ENCODE results near the gene MAGT1.
"Not testable (repeated sequence)": the region's sequence is repeated elsewhere in the genome, so short reads cannot be mapped to it uniquely, and the experiment has no call there.

MAGT1 gene

GRCh38 chrX:77893713-77894112 is 1.5 kb downstream of the MAGT1 start:
- TF ChIP-seq ARNTL (CRISPR knock-in tag; IDR thresholded peaks at IDR 0.05; ENCODE audit: borderline replicate concordance, low read depth) (no peak), TSHZ2 (CRISPR knock-in tag; IDR thresholded peaks at IDR 0.05) (no peak), PPARA (CRISPR knock-in tag; IDR thresholded peaks at IDR 0.05; ENCODE audit: borderline replicate concordance) (no peak), ESRRG (CRISPR knock-in tag; IDR thresholded peaks at IDR 0.05) (no peak), CREB5 (CRISPR knock-in tag; IDR thresholded peaks at IDR 0.05; ENCODE audit: low read depth) (no peak), GLIS3 (CRISPR knock-in tag; IDR thresholded peaks at IDR 0.05) (no peak), CSRNP3 (CRISPR knock-in tag; IDR thresholded peaks at IDR 0.05) (no peak), CSDC2 (CRISPR knock-in tag; IDR thresholded peaks at IDR 0.05) (no peak), RARB (CRISPR knock-in tag; IDR thresholded peaks at IDR 0.05) (no peak), ZFP30 (CRISPR knock-in tag; IDR thresholded peaks at IDR 0.05) (no peak), SNAI2 (CRISPR knock-in tag; IDR thresholded peaks at IDR 0.05) (no peak), PATZ1 (CRISPR knock-in tag; IDR thresholded peaks at IDR 0.05; ENCODE audit: borderline replicate concordance) (no peak), ZNF70 (CRISPR knock-in tag; IDR thresholded peaks at IDR 0.05) (no peak), ZC3H10 (CRISPR knock-in tag; IDR thresholded peaks at IDR 0.05) (no peak), TCF4 (CRISPR knock-in tag; IDR thresholded peaks at IDR 0.05; ENCODE audit: borderline replicate concordance) (no peak), ZNF565 (CRISPR knock-in tag; conservative IDR thresholded peaks at IDR 0.05; ENCODE audit: low read depth) (no peak), ISL1 (CRISPR knock-in tag; IDR thresholded peaks at IDR 0.05) (no peak), BACH2 (CRISPR knock-in tag; IDR thresholded peaks at IDR 0.05; ENCODE audit: borderline replicate concordance) (no peak)
- ATAC-seq: no peak

- no peak for ATAC-seq
- no peak for TF ChIP-seq ZNF70 (CRISPR knock-in tag; IDR thresholded peaks at IDR 0.05)
- no peak for TF ChIP-seq CREB5 (CRISPR knock-in tag; IDR thresholded peaks at IDR 0.05; ENCODE audit: low read depth)
- TF ChIP-seq GLIS3 (CRISPR knock-in tag; IDR thresholded peaks at IDR 0.05): no peak
- no peak for TF ChIP-seq PPARA (CRISPR knock-in tag; IDR thresholded peaks at IDR 0.05; ENCODE audit: borderline replicate concordance)
- TF ChIP-seq ZFP3 (CRISPR knock-in tag; IDR thresholded peaks at IDR 0.05): no peak
- TF ChIP-seq ZFP30 (CRISPR knock-in tag; IDR thresholded peaks at IDR 0.05): no peak
- TF ChIP-seq TCF4 (CRISPR knock-in tag; IDR thresholded peaks at IDR 0.05; ENCODE audit: borderline replicate concordance): no peak
- TF ChIP-seq ZNF565 (CRISPR knock-in tag; conservative IDR thresholded peaks at IDR 0.05; ENCODE audit: low read depth): no peak
- TF ChIP-seq ISL1 (CRISPR knock-in tag; IDR thresholded peaks at IDR 0.05): no peak
- TF ChIP-seq CSRNP3 (CRISPR knock-in tag; IDR thresholded peaks at IDR 0.05): no peak
- no peak for TF ChIP-seq TSHZ2 (CRISPR knock-in tag; IDR thresholded peaks at IDR 0.05)
- no peak for TF ChIP-seq BACH2 (CRISPR knock-in tag; IDR thresholded peaks at IDR 0.05; ENCODE audit: borderline replicate concordance)
Measured at GRCh38 chrX:77892887-77893286, 2.3 kb downstream of the MAGT1 start.

- ATAC-seq: not testable (repeated sequence)
Measured at GRCh38 chrX:77881418-77881817, 13.8 kb downstream of the MAGT1 start.
